ENCODE data around the gene CDH4. TPM values are rescaled to one million over a fixed set of nuclear protein-coding genes. Genes with fewer than 3 reads are reported as not detected.

The CDH4 gene
- polyA plus RNA-seq, 3 donors: 6.9 to 8.7 (median 7.9) TPM

DNA sequence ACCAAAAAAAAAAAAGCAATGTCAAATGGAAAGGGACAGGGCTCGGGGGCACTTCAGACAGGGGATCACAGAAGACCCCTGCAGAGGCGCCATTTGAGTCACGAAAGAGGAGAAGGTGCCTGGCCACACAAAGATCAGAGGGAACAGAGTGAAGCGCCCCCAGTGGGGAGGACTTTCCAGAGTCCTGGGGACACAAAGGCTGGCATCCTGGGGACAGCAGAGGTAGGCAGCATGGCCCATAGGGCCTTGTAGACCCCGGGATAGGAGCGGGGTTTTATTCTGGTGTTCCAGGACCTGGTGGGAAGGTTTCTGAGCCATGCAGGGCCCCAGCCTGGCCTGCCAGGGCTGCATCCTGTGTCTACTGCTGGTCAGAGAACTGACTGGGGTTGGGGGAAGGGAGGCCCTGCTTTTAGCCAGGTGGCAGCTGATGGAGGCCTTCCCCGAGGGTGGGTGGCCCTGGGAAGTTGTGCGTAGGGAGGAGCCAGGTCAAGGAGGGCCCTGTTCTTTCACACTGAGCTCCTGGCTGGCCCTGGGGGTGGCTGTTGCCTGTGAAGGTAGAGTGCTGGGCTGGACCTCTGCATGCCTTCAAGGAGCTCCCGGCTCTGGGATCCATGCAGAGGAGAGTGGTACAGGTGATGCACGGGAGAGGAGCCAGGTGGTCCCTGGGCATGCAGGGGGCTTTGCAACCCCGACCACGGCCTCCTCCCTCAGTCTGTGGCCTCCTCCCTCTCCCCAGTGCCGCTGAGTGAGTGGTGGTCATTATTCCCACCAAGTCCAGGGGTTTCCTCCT lies 117.9 kb downstream of the CDH4 start:
- no peak for DNase-seq (ENCODE audit: extremely low read depth in 1 of 11, low read depth in 9 of 11, low spot score in 4 of 11)

DNA sequence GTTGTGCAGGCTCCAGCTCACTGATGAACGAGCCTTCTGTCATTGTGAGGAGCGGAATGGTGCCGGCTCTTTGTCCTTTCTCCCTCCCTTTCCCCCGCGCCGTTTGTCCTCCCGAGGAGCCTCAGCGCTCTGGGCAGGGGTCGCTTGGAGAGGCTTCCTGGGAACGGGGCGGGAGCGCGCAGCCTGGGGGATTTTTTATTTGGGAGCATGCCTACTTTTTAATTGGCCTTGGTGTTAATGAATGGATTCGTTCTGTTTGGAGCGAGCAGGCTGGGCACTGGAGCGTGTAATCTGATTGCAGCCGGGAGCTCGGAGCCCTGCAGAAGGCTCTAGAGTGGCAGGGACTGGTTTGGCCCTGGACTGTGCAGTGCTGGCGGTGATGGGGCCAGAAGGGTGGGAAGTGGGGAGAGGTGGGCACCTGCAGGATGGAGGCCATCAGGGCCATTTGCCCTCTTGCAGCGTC lies 118.8 kb downstream of the CDH4 start:
- peak in 1 of 11 donors; percentile 29 for DNase-seq (ENCODE audit: extremely low read depth in 1 of 11, low read depth in 9 of 11, low spot score in 4 of 11)

DNA sequence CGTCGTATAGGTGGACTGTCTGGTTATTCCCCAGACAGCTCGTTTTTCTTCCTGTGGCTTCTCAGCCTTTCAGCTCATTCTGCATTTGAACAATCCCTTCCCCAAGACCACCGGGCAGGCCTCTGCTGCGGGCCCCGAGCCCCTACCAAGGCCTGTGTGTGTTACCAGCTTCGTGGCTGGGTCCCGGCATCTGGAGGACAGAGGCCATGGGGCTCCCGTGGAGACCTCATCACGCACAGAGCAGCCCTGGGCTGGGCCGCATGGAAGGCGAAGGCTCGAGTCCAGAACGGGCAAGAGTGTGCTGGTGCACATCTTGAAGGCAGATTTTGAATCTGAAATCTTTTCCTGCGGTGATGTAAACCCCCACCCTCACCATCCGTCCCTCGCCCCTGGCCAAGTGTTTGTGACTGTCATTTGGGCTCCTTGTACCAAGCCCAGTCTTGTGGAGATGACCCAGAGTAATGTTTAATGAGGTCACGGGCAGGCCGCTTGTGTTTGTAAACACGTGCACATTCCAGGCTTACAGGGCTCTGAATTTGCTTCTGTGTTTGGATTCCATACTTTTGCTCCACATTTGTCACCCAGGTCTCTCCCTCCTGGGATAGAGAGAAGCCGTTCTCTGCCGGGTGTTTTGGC lies 119.6 kb downstream of the CDH4 start:
- DNase-seq (ENCODE audit: extremely low read depth in 1 of 11, low read depth in 9 of 11, low spot score in 4 of 11): no peak

DNA sequence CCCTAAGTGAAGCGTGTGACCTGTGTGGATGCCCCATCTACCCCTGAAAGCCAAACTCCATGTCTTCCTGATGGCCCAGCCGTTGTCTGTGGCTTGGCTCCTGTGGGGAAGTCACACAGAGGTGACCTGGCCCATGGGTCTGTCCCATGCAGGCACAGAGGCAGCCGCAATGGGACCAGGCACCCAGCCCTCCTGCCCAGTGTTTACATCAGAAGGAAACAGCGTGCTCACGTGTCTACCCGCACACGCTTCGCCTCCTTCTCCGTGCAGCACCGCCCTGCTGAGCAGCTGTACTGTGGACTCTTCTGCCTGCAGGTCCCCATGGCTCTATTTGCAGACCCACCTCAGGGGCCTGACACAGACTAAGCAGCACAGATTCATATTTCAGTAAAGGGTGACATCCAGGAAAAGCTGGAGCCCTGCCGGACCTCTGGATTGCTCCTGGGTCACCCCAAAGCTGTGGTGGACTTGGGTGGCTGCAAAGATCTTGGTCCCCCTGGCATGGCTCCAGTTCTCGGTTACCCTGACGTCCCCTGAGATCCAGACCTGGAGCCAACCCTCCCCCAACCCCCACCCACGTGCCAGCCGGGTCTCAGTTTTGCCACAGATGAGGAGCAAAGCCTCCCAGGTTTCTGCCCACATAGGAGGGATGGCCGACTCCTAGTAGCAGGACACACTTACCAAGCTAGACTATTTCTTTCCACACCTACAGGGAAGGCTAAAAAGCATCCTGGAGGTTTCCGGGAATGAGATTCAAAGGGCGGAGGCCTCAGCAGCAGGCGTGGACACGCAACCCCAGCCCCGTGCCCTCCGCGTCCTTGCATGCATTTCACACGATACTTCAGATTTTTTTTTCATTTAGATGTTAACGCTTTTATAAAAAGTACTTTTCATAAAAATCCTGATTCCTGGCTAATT lies 120.3 kb downstream of the CDH4 start:
- no peak for DNase-seq (ENCODE audit: extremely low read depth in 1 of 11, low read depth in 9 of 11, low spot score in 4 of 11)

DNA sequence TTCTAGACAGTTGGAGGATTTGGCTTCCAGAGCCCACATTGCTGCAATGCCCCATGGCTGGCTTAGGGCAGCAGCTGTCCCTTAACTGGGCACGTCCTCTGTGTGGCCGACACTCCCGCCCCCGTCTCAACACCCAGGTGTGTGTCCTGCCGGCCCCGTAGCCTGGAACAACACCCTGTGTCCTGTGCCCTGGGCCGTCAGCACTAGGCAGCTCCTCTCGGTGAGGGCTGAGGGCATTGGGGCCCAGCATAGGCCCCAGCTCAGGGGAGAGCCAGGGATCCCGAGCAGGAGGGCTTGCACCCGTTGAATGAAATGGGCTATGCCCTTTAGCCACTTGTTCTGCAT lies 121.0 kb downstream of the CDH4 start:
- no peak for DNase-seq (ENCODE audit: extremely low read depth in 1 of 11, low read depth in 9 of 11, low spot score in 4 of 11)

DNA sequence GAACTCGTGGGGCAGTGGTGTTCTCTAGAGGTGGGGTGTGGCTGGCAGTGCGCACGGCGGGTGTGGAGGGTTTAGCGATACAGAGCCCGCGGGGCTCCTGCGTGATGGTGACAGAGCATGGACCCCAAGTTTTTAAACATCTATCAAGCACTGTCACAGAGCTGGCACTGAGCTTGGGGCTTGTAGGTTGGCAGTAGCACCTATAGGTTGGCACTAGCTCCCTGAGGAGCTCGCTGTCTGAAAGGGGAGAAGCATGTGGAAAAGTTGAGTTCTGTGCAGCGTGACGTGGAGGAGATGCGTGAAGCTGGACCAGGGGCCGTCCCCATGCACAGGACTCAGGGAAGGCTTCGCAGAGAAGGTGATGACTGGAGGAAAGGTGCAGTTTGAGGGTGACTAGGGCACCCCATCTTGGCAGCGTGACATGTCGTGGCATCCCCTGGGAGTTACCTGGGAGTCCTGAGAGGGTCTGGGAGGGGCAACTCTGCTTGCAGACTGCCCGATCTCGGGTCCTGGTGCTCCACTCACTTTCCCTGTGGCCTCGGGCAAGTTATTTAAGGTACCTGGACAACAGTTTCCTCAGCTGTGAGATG lies 122.0 kb downstream of the CDH4 start:
- no peak for DNase-seq (ENCODE audit: extremely low read depth in 1 of 11, low read depth in 9 of 11, low spot score in 4 of 11)

DNA sequence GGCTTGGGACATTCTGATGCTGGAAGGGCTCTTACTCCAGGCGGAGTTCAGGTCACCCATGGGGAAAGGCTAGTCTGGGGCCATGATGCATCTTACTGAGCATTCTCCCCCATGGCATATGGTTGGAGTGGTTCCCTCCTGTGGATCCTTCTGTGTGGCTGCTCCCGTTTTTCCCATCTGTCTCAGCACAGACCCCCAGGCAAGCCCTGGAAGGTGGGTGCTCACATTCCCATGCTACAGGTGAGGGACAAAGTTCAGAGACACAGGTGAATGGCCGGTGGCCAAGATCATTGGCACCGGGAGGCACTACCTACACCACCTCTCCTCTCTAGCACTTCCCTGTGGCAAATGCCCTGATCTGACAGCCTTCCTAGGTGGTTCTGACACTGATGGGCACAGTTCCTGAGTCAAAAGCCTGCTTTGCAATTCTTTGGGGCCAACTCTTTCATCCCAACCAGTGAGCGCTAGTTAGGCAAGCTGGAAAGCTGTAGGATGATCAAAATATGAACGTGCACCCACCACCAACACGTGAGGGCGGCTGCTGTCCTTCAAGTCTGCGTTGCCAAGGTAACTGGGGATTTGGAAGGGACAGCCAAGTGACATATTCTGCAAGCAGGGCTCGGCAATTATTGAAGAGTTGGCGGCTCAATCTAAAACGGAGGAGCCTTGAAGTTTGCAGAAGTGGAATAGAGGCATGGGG lies 124.6 kb downstream of the CDH4 start:
- no peak for DNase-seq (ENCODE audit: extremely low read depth in 1 of 11, low read depth in 9 of 11, low spot score in 4 of 11)

DNA sequence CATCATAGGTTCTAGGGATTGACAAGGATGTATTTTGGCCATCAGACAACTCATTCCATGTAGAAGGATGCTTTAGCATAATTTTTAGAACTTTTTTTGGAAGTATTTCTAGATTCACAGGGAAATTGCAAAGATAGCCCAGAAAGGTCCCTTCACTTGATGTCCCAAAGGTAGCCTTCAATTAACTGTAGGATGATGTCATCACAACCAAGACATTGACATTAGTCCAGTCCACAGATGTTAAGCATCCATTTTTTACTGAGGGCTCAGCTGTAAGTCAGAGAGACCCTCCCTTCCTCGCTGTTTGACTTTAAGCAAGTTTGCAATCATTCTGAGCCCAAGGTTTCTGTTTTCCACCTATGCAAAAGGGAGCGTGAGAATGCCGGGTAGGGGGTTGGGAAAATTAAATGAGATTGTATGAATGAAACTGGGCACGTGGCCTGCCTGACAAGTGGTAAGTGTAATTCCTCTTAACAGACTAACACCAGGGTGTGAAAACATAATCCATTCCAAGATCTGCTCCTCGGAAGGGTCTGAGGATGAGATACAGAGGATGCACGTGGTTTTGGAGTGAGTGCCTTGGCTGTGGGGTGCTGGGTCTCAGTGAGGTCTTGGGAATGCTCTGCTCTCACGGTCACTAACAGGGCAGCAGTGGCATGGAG lies 126.8 kb downstream of the CDH4 start:
- DNase-seq (ENCODE audit: extremely low read depth in 1 of 11, low read depth in 9 of 11, low spot score in 4 of 11): no peak

DNA sequence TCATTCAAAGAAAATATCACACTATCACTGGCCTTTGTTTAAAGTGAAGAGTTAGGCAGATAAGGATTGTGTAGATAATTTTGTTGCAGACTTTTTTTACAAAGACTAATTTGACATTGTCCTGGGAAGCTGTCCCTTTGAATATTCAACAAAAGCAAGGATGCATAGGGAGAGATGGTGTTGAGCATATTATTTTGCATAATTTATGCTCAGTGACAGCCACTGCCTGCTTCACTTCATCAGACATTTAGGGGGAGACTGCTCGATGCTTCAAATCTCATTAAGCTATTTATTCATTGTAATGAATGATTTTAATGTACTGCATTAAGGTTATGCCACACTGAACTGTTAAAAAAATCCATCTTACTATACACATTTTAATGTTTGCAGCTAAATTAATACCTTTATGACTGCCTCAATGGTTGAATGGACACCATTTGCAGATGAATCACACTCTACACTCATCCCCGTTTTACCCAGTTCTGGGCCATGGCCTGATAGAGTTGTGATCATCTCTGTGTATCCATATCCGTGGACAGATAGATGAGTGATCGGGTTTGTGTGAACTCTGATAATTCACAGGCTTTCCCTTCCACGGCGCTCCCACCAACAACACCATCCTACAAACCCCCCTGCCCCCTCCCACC lies 128.0 kb downstream of the CDH4 start:
- DNase-seq (ENCODE audit: extremely low read depth in 1 of 11, low read depth in 9 of 11, low spot score in 4 of 11): no peak

DNA sequence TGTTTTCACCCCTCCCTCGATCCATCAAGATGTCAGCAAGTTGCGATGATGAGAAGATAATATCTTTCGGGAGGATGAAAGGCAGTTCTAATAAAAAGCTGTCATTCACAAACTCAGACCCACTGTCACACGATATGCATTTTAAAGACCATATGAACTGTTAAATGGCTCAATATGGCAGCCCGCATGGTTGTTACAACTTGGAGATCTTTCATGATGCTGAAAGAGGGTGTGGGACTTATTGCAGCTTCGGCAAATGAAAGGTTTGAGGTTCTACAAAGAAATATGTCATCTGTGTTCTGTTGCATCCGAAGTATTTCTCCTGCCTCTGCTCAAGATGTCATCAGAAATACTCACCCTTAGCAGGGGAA lies 128.5 kb downstream of the CDH4 start:
- DNase-seq (ENCODE audit: extremely low read depth in 1 of 11, low read depth in 9 of 11, low spot score in 4 of 11): no peak

DNA sequence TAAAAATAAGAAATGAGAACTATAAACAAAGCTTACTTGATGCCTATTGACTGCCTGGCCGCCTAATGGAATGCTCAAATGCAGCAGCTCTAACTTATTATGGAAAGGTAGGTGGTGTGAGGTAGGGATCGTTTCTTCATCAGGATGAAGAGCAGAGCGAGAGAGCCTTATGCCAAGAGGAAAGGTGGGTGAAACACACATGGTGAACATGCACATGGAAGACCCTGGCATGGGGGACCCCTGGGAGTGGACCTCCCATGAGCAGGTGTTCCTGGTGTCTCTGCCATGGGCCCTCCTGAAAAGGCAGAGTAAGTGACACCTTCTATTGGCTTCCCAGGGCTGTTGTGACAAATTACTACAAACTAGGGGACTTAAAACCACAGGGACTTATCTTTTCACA lies 130.1 kb downstream of the CDH4 start:
- DNase-seq (ENCODE audit: extremely low read depth in 1 of 11, low read depth in 9 of 11, low spot score in 4 of 11): no peak

DNA sequence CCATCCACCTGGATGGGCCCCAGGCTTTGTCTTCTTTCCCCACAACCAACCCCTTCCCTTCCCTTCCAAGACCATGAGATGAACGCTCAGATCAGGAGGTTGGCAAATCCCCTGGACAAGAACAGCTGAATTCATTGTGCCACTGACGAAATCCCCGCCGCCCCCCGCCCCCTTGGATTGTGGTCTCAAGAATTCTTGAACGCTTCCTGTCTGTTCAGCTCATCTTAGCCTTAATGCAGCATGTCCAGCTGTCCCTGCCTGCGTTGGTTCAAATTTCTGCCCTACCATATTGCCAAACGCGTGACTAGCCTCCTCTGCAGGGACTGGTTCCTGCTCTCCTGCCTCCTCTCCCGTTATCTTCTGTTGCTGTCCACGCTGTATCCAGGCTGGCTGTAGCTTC lies 133.2 kb downstream of the CDH4 start:
- no peak for DNase-seq (ENCODE audit: extremely low read depth in 1 of 11, low read depth in 9 of 11, low spot score in 4 of 11)

DNA sequence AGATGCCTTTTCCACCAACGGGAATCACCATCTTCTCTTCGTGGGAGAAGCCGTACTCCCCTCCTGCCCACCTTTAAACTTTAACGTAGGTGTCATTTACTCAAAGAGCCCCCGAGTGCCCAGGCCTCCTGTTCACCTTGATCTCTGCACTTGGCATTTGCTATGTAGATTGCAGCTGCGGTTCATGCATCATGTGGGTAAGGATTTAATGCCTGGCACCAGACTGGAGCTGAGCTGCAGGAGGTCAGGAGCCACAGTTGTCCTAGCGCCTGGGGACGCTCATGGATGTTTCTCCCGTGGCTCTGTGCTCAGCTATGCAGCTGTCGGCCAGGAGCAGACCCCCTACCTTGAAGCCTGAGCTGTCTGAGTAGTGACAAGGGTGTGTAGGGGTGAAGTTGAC lies 133.7 kb downstream of the CDH4 start:
- no peak for DNase-seq (ENCODE audit: extremely low read depth in 1 of 11, low read depth in 9 of 11, low spot score in 4 of 11)

DNA sequence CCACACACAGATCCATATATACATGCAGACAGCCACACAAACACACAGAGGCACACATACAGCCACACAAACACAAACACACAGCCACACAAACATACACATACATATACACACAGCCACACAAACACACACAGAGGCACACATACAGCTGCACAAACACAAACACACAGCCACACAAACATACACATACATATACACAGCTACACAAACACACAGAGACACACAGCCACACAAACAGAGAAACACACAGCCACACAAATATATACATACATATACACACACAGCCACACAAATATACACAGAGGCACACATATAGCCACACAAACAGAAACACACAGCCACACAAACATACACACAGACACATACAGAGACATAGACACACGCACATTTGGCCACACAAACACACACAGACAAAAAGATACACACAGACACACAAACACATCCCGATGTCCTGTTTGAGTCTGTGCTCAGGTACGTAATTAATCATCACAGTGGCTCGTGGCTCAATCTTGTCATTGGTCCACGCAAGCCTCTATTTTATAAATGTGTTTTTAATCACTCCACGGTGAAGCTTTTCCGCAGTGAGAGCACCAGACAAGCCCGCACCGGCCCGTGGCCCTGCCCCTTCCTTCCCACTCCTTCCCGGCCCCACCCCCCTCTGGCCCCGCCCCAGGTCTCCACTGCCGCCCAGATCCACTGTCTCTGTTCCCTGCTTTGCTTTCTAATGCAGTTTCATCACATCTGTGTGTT lies 135.3 kb downstream of the CDH4 start:
- no peak for DNase-seq (ENCODE audit: extremely low read depth in 1 of 11, low read depth in 9 of 11, low spot score in 4 of 11)

DNA sequence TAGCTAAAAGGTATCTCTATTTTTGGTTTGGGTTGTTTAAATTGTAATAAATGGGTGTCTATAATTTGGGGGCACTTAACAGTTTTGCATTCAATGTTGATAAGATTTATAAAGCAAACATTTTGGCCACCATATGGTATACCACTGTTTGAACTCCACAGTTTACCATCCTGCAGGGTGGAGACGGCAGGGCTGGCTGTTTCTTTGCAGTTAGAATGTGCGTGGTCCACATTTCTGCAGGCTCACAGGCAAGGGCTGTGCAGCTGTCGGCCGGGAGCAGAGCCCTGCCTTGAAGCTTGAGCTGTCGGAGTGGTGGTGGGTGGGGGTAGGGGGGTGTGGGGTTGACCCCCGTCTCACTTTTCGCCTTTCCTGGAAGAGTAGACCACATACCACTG lies 135.9 kb downstream of the CDH4 start:
- no peak for DNase-seq (ENCODE audit: extremely low read depth in 1 of 11, low read depth in 9 of 11, low spot score in 4 of 11)

DNA sequence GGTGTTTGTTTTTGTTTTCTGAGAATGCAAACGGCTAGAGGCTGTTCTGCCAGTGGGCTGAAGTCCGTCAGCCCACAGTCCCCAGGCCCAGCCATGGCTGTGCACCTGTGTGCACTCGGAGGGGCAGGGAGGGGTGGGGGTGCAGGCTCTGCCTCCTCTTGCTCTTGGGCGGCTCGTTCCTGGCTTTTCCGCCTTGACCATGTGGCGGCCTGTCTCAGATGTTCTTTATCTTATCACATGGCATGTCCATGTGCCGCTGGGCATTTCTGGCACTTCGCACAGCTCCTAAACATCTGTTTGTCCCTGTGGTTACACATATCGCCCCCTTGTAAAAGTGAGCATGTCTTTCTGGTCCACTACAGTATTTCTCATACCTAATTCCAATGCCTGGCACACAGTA lies 137.0 kb downstream of the CDH4 start:
- no peak for DNase-seq (ENCODE audit: extremely low read depth in 1 of 11, low read depth in 9 of 11, low spot score in 4 of 11)

DNA sequence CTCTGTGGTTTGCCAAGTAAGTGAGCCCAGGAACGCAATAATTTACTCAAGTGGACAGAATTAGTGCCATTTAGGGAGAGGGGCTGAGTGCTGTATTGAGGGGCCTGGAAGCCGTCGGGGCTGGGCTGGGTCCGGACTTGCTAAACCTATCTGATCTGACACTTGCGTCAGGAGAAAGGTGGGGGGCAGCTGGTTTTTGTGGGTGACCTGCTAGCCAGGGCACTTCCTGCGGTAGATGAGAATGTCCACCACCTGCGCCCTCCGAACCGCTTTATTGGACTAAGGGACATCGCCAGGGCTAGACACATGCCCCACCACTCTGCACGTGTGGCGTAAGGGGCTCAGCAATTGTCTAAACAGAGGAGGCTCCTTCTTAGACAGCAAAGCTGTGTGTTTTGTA lies 139.1 kb downstream of the CDH4 start:
- no peak for DNase-seq (ENCODE audit: extremely low read depth in 1 of 11, low read depth in 9 of 11, low spot score in 4 of 11)

Measured in renal cortex interstitium (tissue), 11 donors.